ENCODE data around the gene MEX3A. TPM values are rescaled to one million over a fixed set of nuclear protein-coding genes. Genes with fewer than 3 reads are reported as not detected.
"Not testable (repeated sequence)": the region's sequence is repeated elsewhere in the genome, so short reads cannot be mapped to it uniquely, and the experiment has no call there.

Gene MEX3A
- total RNA-seq, 2 donors from 2014 or later: 0.06 to 0.07 TPM

GRCh38 chr1:156074661-156075060 lies 7.6 kb downstream of the MEX3A start:
- H3K27ac Mint-ChIP-seq: no peak overlapping the region
- H3K36me3 Mint-ChIP-seq: no peaks in the 10 kb centered on the region
- H3K27me3 Mint-ChIP-seq: peaks cover 0 to under 1% of the 10 kb centered on the region in 2 donors
- ATAC-seq (no peak), DNase-seq (ENCODE audit: low spot score) (no peak)
- peaks cover 0 to 10% of the 10 kb centered on the region in 2 donors for H3K4me1 Mint-ChIP-seq (ENCODE audit: low read depth in 2 of 2)
- no peaks in the 10 kb centered on the region for H3K9me3 Mint-ChIP-seq
- no peak overlapping the region for H3K4me3 Mint-ChIP-seq

- H3K9me3 Mint-ChIP-seq: no peaks in the 10 kb centered on the region
- no peak for DNase-seq (ENCODE audit: low spot score)
- no peak for ATAC-seq
- H3K27me3 Mint-ChIP-seq: no peaks in the 10 kb centered on the region
- H3K36me3 Mint-ChIP-seq: no peaks in the 10 kb centered on the region
- H3K4me1 Mint-ChIP-seq (ENCODE audit: low read depth in 2 of 2): peaks cover 0 to 10% of the 10 kb centered on the region in 2 donors
- H3K4me3 Mint-ChIP-seq: no peak overlapping the region
- no peak overlapping the region for H3K27ac Mint-ChIP-seq
Observed at GRCh38 chr1:156073740-156074139, 8.5 kb downstream of the MEX3A start.

DNA sequence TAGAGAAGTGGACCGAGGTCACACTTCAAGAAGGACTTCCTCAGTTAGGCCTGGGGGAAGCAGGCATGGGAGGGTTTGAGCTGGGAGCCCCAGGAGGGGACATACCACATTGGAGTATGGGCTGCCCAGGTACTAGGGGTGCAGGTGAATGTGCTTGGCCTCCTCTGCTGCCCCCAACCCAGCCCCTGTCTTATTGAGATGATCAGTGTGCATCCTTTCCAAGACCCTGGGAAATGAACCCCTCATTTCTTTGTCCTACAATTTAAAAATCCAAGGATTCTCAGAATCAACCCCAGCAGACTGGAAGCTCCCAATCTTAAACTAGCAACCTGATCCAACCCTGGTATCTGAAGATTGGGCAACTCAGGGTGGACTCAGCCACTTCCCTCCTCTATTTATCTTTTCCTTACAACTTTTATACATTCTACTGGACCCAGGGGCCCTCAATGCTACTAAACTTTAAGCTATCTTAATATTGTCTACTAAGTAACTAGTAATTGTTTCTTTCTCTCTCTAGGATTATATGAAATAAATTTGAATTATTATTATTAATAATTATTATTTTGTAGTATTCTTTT lies 9.1 kb downstream of the MEX3A start:
- peaks cover 0 to 10% of the 10 kb centered on the region in 2 donors for H3K4me1 Mint-ChIP-seq (ENCODE audit: low read depth in 2 of 2)
- no peak for ATAC-seq
- H3K4me3 Mint-ChIP-seq: no peak overlapping the region
- H3K27me3 Mint-ChIP-seq: no peaks in the 10 kb centered on the region
- no peak overlapping the region for H3K27ac Mint-ChIP-seq
- no peaks in the 10 kb centered on the region for H3K9me3 Mint-ChIP-seq
- H3K36me3 Mint-ChIP-seq: no peaks in the 10 kb centered on the region
- DNase-seq (ENCODE audit: low spot score): no peak

DNA sequence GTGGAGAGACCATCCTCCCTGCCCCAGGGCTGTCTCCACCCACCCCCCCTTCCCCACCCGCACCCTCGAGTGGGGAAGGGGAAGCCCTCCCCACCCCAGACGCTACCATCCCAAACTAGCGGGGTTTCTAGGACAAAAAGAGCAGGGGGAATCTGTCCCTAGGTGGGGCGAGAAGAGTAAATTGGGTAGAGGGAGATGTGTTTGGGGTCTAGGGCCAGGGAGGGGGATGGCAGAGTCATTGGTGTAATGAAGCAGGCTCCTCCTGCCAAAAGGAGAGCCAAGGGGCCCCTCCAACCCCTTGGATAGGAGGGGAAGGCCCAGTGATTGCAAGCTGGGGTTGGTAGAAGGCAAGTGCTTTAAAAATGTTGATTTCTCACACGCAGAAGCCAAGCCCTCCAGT lies 10.0 kb downstream of the MEX3A start:
- Mint-ChIP-seq H3K27me3 (no peaks in the 10 kb centered on the region), H3K4me1 (ENCODE audit: low read depth in 2 of 2) (peaks cover 0 to 6% of the 10 kb centered on the region in 2 donors), H3K36me3 (no peaks in the 10 kb centered on the region), H3K27ac (no peak overlapping the region), H3K4me3 (no peak overlapping the region), H3K9me3 (no peaks in the 10 kb centered on the region)
- ATAC-seq (no peak), DNase-seq (ENCODE audit: low spot score) (no peak)

DNA sequence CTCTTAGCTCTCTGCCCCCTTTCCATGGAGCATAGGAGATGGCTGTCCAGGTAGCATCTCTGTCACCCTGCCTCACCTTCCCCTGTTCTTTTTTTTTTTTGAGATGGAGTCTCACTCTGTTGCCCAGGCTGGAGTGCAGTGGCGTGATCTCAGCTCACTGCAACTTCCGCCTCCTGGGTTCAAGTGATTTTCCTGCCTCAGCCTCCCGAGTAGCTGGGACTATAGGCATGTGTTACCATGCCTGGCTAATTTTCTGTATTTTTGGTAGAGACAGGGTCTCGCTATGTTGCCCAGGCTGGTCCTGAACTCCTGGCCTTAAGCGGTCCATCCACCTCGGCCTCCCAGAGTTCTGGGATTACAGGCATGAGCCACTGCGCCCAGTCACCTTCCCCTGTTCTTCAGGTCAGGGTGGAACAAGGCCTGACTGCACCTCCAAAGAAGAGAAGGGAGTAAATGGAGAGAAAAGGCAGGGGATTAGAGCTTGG lies 10.9 kb downstream of the MEX3A start:
- not testable (repeated sequence) for H3K36me3 Mint-ChIP-seq; H3K27ac Mint-ChIP-seq; H3K4me3 Mint-ChIP-seq; H3K9me3 Mint-ChIP-seq; H3K27me3 Mint-ChIP-seq; DNase-seq (ENCODE audit: low spot score); ATAC-seq; H3K4me1 Mint-ChIP-seq (ENCODE audit: low read depth in 2 of 2)

DNA sequence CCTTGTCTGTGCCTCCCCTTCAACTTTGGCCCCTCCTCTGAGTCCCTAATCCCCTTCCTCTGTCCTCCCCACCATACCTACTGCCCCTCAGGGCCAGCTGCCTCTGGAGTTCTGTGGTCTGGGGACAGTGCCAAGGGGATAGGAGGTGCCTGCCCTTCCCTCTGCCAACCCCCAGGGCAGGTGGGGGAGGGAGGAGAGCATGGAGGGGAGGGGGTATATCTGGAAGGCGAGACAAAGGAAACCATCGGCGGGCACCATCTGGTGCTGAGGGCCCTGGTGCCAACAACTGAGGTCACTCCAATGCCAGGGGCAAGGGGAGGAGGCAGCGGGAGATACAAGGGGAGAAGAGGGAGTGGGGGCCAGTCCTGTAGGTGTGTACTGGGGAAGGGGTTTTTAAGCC lies 11.7 kb downstream of the MEX3A start:
- Mint-ChIP-seq H3K36me3 (no peaks in the 10 kb centered on the region), H3K4me3 (no peak overlapping the region), H3K4me1 (ENCODE audit: low read depth in 2 of 2) (peaks cover 2 to 3% of the 10 kb centered on the region in 2 donors), H3K9me3 (no peaks in the 10 kb centered on the region), H3K27me3 (no peaks in the 10 kb centered on the region), H3K27ac (no peak overlapping the region)
- no peak for DNase-seq (ENCODE audit: low spot score)
- no peak for ATAC-seq

DNA sequence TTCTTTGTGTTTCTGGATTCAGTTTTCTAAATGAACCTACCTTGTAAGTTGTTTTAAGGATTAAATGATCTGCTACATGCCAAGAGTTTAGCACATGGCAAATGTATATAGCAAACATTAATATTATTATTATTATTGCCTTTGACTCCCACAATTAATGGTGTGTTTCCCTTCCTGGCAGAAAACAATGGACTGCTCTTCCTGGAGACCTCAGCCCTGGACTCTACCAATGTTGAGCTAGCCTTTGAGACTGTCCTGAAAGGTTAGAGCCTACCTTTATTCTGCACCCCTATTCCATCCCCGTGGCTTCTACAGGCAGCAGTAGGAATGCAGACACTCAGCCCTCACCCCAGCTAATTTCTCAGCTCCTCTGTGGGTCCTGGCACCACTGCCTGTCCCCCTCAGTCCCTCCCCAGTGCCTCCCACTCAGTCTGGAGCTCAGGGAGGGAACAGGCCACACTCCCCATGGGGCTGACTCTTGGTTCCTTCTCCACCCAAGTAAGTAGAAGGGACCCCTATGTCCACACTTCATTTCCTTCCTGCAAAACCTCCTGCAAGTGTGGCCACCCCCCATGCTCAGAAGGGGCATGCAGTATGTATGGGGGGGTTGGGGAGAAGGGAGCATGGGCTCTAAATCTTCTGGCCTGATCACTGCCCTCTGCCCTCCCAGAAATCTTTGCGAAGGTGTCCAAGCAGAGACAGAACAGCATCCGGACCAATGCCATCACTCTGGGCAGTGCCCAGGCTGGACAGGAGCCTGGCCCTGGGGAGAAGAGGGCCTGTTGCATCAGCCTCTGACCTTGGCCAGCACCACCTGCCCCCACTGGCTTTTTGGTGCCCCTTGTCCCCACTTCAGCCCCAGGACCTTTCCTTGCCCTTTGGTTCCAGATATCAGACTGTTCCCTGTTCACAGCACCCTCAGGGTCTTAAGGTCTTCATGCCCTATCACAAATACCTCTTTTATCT lies 12.5 kb downstream of the MEX3A start:
- no peaks in the 10 kb centered on the region for H3K27me3 Mint-ChIP-seq
- peaks cover 7 to 11% of the 10 kb centered on the region in 2 donors for H3K4me1 Mint-ChIP-seq (ENCODE audit: low read depth in 2 of 2)
- no peak overlapping the region for H3K4me3 Mint-ChIP-seq
- no peak overlapping the region for H3K27ac Mint-ChIP-seq
- ATAC-seq: no peak
- H3K36me3 Mint-ChIP-seq: no peaks in the 10 kb centered on the region
- H3K9me3 Mint-ChIP-seq: no peaks in the 10 kb centered on the region
- DNase-seq (ENCODE audit: low spot score): no peak

DNA sequence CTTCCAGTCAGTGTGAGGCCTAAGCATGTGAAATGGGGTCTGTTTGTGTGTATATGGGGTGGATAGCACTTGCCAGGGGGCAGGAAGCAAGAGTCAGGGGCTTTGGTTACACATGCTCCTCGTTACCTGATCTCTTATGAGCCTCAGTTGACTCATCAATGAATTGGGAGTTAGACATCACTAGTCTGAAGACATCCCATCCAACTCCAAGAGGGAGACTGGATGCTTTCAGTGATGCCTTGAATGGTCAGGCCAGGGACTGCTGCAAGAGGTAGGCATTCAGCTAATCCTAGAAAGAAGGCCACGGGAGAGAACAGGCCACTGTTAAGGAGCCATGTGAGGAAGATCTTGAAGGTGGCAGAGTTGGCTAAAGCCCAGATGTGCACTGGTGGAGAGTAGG lies 15.0 kb downstream of the MEX3A start:
- no peak overlapping the region for H3K27ac Mint-ChIP-seq
- ATAC-seq: no peak
- no peak for DNase-seq (ENCODE audit: low spot score)
- no peak overlapping the region for H3K4me3 Mint-ChIP-seq
- H3K4me1 Mint-ChIP-seq (ENCODE audit: low read depth in 2 of 2): peaks cover 7 to 12% of the 10 kb centered on the region in 2 donors
- no peaks in the 10 kb centered on the region for H3K9me3 Mint-ChIP-seq
- no peaks in the 10 kb centered on the region for H3K36me3 Mint-ChIP-seq
- no peaks in the 10 kb centered on the region for H3K27me3 Mint-ChIP-seq

GRCh38 chr1:156065871-156066270 lies 16.4 kb downstream of the MEX3A start:
- DNase-seq (ENCODE audit: low spot score): no peak

DNA sequence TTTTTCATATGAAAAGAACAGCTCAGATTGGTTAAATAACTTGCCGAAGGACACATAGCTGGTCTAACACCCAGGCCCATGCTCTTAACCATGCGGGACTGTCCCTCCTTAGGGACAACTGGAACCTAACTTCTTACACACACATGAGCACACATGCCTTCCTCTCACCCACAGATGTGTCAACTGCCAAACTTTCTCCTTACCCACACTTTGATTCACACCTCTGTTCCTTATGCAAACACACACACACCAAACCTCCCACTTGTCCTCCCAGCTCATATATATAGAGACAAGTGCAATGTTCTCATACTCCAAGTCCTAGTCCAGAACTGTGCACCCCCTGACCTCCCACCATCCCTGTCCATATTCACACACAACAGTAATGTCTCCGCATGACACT lies 17.1 kb downstream of the MEX3A start:
- no peaks in the 10 kb centered on the region for H3K27me3 Mint-ChIP-seq
- ATAC-seq: peak; percentile 82 to 88
- H3K4me3 Mint-ChIP-seq: peak overlapping the region; percentile 0
- H3K4me1 Mint-ChIP-seq (ENCODE audit: low read depth in 2 of 2): peaks cover 7 to 12% of the 10 kb centered on the region in 2 donors
- H3K27ac Mint-ChIP-seq: peak overlapping the region in 1 of 2 donors; percentile 2
- DNase-seq (ENCODE audit: low spot score): no peak
- H3K9me3 Mint-ChIP-seq: no peaks in the 10 kb centered on the region
- no peaks in the 10 kb centered on the region for H3K36me3 Mint-ChIP-seq

More at GRCh38 chr1:156065871-156066270, 16.4 kb downstream of the MEX3A start:
- no peak for ATAC-seq
- no peak overlapping the region for H3K4me3 Mint-ChIP-seq
- no peaks in the 10 kb centered on the region for H3K27me3 Mint-ChIP-seq
- no peak overlapping the region for H3K27ac Mint-ChIP-seq
- peaks cover 7 to 12% of the 10 kb centered on the region in 2 donors for H3K4me1 Mint-ChIP-seq (ENCODE audit: low read depth in 2 of 2)
- H3K9me3 Mint-ChIP-seq: no peaks in the 10 kb centered on the region
- no peaks in the 10 kb centered on the region for H3K36me3 Mint-ChIP-seq

DNA sequence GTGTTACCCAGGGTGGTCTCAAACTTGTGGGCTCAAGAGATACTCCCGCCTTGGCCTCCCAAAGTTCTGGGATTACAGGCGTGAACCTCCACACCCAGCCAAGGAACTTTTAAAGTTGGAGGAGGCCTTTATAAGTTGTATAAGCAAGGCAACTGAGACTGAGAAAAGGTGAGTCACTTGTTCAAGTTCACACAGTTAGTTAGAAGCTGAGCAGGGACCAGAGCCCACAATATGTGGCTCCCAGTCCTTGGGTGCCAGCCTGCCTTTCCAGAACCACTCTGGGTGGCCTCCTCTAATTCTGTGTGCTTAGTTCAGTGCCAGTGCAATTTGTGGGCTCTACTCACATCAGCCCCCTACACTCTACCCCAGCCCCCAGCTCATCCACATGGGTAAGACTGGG lies 17.6 kb downstream of the MEX3A start:
- Mint-ChIP-seq H3K9me3 (no peaks in the 10 kb centered on the region), H3K4me1 (ENCODE audit: low read depth in 2 of 2) (peaks cover 7 to 12% of the 10 kb centered on the region in 2 donors), H3K27me3 (no peaks in the 10 kb centered on the region), H3K36me3 (no peaks in the 10 kb centered on the region), H3K4me3 (no peak overlapping the region), H3K27ac (no peak overlapping the region)
- DNase-seq (ENCODE audit: low spot score): no peak
- ATAC-seq: peak; percentile 3 to 36

- Mint-ChIP-seq H3K27me3 (no peaks in the 10 kb centered on the region), H3K36me3 (no peaks in the 10 kb centered on the region), H3K9me3 (no peaks in the 10 kb centered on the region), H3K27ac (no peak overlapping the region), H3K4me1 (ENCODE audit: low read depth in 2 of 2) (peaks cover 7 to 12% of the 10 kb centered on the region in 2 donors), H3K4me3 (no peak overlapping the region)
- no peak for DNase-seq (ENCODE audit: low spot score)
- no peak for ATAC-seq
Observed at GRCh38 chr1:156063997-156064285, 18.3 kb downstream of the MEX3A start.

DNA sequence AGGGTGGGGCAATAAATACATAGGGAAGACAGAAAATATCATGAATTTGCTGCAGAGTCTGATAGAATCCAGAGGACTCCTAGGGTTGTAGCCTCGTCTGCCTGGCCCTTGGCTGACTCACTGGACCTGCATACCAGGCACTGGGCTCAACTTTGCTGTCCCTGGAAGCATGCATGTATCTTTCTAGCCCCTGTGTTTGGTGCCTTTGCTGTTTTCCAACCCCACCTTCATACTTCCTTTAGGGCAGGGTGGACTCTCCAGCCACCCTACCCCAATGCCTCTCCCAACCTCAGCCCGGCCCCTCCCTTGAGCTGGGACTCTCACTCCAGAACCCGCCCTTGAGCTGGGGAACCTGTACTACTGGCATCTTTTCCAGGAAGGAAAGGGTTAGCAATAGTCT lies 20.1 kb downstream of the MEX3A start:
- no peak for DNase-seq (ENCODE audit: low spot score)
- Mint-ChIP-seq H3K4me1 (ENCODE audit: low read depth in 2 of 2) (peaks cover 7 to 12% of the 10 kb centered on the region in 2 donors), H3K27ac (no peak overlapping the region), H3K27me3 (no peaks in the 10 kb centered on the region), H3K36me3 (no peaks in the 10 kb centered on the region), H3K9me3 (no peaks in the 10 kb centered on the region), H3K4me3 (no peak overlapping the region)
- no peak for ATAC-seq

- no peak within 1 kb of the TSS for H3K27ac Mint-ChIP-seq
- H3K9me3 Mint-ChIP-seq: no peaks in the 10 kb centered on the region
- H3K36me3 Mint-ChIP-seq: no peaks in the 10 kb centered on the region
- no peak for DNase-seq (ENCODE audit: low spot score)
- ATAC-seq: no peak
- no peak within 1 kb of the TSS for H3K4me3 Mint-ChIP-seq
- H3K27me3 Mint-ChIP-seq: no peaks in the 10 kb centered on the region
- peaks cover 10 to 18% of the 10 kb centered on the region in 2 donors for H3K4me1 Mint-ChIP-seq (ENCODE audit: low read depth in 2 of 2)
Observed at GRCh38 chr1:156060937-156061636, 21.2 kb downstream of the MEX3A start, which contains the start of gene RAB25. Gene RAB25 (plus strand): TSS chr1:156061160. CDS start chr1:156061401, 241 bp downstream.

Measured in natural killer cell treated with Interleukin-12 subunit alpha and Interleukin-12 subunit beta and Interleukin-15 and Interleukin-18, amount 100 ng/mL, for 72 hours (primary cell).